ENCODE measurements around the gene TET3.

Gene TET3

DNA sequence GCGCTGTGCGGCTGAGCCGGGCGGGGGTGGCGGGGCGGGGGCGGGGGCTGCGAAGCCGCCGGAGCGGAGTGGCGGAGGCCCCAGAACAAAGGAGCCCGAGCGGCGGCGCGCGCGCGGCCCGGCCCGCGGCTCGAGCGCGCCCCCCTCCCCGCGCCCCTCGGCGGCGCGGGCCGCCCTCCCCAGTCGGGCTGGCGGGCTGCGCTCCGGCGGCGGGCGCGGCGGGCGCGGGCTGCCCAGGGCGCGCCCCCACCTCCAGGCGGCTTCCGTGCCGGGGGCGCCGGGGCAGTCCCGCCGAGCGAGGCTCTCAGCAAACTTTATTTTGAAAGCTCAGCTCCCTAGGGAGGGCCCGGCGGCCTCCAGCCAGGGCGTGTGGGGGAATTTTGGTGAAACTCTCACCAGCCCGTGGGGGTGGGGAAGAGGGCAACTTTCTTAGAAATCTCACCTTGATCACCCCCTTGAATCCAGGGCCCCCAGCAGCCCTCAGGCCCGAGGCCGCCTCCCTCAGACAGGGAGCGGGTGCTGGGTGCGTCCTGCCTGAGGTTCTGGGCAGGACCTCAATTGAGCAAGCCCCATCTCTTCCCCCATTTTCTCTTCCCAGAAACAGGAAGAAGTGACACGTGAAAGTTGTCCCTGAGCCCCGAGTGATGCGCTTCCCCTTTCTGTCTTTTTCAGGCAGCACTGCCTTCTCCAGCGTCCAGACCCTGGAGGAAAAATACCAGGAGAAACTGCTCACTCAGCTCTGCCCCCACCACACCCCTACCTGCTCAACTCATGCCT is 786 bp downstream of the TET3 start:
- in situ Hi-C loops (cut with HindIII; ENCODE audit: low sequenced_read_pairs) = no loop called here

DNA sequence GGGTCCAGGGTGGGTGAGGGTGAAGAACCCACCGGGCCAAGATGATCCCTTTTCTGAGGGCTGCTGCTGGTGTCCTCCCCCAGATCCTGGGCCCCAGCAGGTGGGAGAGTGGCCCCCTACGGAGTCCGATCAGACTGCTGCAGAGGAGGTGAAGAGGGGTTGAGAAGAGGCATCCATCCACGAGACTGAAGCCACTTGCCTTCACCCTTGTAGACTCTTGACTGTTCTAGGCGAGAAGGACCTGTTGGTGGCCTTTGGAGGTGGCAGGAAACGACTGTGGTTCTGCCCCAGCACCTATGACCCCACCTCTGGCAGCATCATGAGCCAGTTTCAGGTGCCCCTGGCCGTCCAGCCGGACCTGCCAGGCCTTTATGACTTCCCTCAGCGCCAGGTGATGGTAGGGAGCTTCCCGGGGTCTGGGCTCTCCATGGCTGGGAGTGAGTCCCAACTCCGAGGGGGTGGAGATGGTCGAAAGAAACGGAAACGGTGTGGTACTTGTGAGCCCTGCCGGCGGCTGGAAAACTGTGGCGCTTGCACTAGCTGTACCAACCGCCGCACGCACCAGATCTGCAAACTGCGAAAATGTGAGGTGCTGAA is 1.5 kb downstream of the TET3 start:
- in situ Hi-C loops (cut with HindIII; ENCODE audit: low sequenced_read_pairs) = no loop called here

DNA sequence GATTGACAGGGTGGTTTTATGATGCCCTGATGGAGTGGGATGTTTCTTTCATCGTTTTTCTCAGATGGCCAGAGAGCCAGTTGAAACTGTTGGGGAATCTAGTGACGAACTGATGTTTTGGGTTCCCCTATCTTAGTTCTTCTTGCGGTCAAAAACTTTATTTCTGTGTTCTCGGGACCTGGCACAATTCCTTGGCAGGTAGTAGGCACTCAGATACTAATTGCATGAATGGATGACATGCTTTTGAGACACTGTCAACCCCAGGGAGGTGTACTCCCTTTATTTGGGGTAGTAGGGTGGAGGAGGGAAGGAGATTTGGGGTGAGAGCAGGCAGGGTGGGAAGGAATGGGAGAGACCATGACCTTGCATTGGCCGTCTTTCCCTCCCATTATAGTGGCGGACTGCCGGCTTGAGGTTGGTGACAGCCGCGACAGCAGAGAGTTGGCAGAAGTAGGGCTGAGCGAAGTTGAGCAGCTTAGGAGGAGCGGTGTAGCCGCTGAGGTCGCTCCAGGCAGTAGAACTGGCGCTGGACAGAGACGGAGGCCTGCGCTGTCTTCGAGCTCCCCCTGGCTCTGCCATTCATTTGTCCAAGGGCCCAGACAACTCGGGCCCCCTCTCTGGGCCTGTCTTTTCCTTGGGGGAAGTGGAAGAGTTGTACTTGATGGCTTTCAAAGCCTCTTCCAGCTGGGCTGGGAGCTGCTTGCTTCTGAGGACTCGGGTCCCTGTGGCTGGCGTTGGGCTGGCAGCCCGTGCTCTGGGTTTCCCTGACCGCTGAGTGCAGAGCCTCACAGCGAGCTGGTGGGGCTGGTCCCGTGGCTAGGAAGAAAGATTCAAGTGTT is 2.6 kb downstream of the TET3 start:
- in situ Hi-C loops (cut with HindIII; ENCODE audit: low sequenced_read_pairs) = no loop called here

DNA sequence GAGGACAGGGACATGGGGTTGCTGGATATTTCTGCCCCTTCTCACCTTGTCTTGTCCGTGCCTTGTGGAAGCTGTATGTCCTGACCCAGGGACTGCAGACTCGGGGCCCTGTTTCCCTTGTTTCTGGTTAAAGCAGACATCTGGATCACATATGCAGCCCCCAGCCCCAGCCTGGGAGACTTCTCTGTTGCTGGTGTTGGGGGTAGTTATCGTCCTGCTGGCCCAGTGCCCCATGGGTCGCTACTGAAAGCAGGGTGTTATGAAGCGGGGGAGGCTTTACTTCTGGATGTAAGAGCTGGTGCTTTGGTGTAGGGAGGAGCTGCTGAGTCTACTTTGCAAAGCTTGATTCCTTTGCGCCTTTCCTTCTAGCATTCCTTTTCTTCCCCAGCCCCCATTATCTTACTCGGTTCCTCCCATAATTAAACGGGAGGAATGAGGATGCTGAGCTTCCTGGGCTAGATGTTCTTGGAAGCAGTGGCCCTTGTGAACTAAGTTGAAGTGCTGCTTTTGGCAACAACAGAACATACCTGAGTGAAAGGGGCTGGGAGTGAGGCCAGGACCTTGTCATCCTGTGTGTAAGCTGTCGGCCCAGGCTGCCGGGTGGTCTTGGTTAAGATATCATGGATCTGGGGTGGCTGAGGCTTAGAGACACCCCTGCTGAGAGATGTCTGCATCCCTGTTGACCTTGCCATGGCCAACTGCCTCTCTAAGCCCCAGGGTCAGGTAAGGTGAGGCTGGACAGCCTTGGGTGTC is 3.4 kb downstream of the TET3 start:
- in situ Hi-C loops (cut with HindIII; ENCODE audit: low sequenced_read_pairs) = no loop called here

DNA sequence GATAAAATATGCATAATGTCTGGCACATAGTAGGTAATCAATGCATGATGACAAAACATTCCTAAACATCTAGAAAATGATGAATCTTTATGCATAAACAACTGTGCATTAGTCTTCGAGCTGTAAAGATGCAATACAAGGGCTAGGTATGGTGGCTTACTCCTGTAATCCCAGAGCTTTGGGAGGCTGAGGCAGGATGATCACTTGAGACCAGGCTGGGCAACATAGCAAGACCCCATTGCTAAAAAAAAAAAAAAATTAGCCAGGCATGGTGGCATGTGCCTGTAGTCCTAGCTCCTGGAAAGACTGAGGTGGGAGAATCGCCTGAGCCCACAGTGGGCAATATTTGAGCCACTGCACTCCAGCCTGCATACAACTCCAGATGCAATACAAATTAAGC is 5.3 kb downstream of the TET3 start:
- in situ Hi-C loops (cut with HindIII; ENCODE audit: low sequenced_read_pairs) = no loop called here

DNA sequence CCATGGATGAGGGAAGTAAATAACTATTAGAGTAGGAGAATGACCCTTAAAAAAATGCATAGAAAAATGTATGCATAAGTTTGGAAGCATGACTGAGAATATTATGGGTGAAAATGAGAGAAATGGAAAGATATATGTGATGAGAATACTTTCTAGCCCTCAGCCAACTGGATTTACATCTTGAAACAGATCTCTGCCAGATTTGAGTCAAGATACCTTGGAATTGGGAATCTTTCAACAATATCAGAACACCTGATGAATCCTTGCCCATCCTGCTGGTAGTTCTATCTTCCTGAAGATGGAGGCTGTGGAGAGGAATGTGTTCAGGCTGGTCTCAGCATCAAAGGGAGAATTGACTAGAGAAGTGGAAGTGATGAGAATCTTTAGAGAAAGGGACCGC is 5.8 kb downstream of the TET3 start:
- in situ Hi-C loops (cut with HindIII; ENCODE audit: low sequenced_read_pairs) = no loop called here

DNA sequence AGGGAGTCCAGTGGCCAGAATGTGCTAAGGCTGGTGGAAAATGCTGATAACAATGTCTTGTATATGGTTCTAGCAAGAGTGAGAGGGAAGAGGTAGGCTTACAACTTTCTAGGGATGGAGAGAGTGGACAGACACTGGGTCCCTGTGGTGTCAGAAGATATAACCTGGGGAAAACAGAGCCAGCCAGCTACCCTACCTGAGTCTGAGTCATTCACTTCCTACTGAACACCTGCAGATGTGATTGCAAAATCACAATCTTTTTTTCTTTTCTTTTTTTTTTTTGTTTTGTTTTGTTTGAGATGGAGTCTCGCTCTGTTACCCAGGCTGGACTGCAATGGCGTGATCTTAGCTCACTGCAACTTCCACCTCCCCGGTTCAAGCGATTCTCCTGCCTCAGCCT is 7.3 kb downstream of the TET3 start:
- in situ Hi-C loops (cut with HindIII; ENCODE audit: low sequenced_read_pairs) = no loop called here

DNA sequence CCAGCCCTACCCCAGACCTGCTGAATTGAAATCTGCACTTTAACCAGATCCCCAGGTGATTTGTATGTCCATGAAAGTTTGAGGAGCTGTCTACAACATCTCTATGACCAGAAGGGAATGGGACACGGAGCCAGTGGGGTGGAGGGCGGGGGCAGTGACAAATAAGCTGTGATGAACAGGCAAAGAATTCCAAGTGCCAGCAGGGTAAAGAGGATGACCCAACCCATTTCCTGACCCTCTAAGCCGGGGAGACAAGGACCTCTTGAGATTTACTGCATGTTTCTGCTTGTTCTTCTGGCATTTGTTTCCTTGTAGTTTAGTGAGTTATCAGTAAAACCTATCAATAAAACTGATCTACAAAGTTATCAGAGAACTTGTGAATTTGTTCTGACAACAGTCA is 8.7 kb downstream of the TET3 start:
- in situ Hi-C loops (cut with HindIII; ENCODE audit: low sequenced_read_pairs) = no loop called here

DNA sequence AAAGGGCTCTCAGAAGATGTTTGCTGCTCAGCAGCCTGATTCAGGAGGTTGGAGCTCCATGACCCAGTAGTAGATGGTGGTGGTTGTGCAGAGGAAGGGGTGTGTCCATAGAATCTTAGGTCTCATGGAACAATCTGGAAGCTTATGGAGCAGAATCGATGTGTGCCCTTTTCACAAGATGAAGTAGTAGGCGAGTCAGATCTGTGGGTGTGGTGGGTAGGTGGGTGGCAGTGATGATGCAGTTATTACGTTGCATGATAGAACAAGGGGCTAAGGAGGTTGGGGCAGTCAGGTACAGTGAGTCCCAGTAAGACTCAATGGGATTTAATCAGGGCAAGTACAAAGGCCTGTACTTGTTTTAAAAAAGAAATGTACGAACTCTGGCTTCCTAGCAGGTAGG is 9.1 kb downstream of the TET3 start:
- in situ Hi-C loops (cut with HindIII; ENCODE audit: low sequenced_read_pairs) = no loop called here

DNA sequence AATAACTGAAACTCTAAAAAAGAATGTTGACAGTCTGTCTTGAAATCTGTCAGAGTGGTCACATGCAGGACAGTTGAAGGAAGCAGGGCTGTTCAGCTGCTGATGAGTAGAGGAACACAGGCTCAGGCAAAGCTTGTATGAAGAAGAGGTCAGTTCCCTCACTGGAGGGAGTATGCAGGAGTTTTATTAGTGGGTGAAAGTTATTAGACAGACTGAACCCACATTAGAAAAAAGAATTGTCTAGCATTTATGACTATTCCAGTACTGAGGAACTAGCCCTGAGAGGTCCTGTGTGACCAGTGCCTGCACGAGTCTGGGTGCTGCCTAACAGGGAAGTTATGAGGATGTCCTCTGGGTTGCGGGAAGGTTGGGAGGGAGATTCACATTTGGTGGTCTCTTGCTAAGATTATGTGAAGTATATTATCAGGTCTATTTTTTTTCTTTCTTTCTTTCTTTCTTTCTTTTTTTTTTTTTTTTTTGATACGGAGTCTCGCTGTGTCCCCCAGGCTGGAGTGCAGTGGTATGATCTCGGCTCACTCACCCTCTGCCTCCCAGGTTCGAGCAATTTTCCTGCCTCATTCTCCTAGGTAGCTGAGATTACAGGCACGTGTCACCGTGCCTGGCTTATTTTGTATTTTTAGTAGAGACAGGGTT is 9.6 kb downstream of the TET3 start:
- in situ Hi-C loops (cut with HindIII; ENCODE audit: low sequenced_read_pairs) = no loop called here

DNA sequence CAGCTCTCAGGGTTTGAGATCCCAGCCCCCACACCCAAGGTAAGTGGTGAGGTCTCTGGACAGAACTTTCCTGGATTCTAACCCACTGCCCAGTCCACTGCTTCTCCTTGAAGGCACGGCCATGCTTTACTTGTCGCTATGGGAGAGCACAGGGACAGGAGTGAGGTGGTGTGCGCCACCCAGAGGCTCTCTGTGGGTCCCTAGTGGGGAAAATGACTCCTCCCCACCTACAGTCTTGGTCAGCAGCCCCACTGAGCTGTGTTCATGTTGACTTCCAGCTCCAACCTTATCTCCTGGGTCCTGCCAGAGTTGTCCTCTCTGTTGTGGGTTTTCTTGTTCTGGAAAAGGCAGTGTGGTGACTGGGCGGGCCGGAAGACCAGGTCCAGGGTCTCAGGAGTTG is 11.1 kb downstream of the TET3 start:
- in situ Hi-C loops (cut with HindIII; ENCODE audit: low sequenced_read_pairs) = no loop called here

DNA sequence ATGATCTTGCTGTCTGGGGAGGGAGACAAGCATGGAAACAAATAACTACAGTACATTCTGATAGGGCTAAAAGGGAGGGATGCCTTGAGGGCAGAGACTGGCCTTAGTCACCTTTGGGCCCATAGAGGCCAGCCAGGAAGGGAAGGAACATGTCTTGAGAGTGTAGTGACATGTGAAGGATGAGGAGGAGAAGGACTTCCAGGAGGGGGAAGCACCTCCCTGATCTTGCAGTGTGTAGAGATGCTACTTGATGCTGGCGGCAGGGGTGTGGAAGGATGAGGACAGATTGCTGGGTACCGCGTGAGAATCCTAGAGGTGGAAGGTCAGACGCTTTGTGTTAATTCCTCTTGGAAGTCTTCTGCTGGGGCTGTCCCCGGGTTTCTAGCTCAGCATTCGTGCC is 13.1 kb downstream of the TET3 start:
- in situ Hi-C loops (cut with HindIII; ENCODE audit: low sequenced_read_pairs) = no loop called here

DNA sequence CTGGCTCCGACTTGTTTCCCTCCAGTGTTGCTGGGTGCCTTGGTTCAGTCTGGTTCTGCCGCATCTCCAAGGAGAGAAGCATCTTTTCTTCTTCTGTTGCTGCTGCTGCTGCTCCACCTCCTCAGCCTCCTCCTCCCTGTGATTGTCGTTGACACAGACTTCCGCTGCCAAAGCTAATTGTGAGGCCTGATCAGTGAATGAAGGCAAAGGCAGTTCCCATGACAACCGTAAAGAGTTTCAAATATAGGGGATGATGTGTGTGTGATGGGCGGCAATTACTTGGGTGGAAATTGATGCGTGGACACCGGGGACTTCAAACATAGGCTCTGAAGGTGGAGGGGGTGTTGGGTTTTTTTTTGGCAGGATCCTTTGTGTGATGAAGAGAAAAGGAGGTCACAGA is 13.7 kb downstream of the TET3 start:
- in situ Hi-C loops (cut with HindIII; ENCODE audit: low sequenced_read_pairs) = no loop called here

DNA sequence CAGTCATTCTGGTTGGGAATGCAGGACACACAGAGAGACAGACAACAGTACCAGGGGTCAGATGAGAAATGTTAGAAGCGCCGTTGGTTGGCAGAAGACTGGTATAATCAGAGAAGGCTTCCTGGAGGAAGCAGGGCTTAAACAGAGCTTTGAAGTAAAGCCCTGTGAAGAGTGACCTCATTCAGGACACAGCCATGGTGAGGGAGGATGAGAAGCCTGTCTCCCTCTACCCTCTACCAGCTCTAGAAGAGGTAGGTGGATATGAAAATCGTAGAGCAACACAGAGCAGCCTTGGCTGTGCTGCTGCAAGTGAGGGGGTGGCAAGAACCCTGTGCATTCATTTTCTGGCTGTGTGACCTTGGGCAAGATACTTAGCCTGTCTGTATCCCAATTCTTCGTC is 14.2 kb downstream of the TET3 start:
- in situ Hi-C loops (cut with HindIII; ENCODE audit: low sequenced_read_pairs) = no loop called here

DNA sequence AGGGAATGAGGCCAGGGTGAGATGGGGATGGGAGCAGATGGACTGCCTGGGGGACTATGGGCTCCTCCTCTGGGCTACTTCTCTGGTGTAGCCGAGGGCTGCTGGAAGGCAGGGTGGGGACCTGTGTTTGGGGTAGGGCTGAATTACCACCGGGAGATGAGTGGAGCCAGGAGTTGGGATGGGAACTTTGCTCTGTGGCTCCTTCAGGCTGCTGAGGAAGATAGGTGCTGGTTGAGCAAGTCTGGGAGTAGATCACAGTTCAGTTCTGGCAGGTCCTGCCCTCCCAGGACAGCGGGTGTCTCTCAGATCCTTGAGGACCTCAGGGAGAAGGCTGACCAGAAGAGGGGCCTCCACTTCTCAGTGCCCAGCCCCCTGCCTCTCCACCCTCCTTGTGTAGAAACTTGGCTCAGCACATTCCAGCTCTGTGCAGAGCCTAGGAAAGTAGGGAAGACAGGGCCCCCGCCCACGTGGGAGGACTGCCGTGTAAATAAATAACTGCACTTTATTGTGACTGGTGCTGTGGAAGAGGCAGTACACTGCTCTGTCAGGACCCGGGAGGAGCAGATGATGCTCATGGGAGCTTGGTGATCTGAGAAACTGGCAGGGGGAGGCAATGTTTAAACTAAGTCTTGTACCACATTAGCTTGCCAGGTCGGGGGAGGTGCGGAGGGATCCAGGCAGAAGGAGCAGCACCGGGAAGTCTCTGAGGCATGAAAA is 15.3 kb downstream of the TET3 start:
- in situ Hi-C loops (cut with HindIII; ENCODE audit: low sequenced_read_pairs) = no loop called here

DNA sequence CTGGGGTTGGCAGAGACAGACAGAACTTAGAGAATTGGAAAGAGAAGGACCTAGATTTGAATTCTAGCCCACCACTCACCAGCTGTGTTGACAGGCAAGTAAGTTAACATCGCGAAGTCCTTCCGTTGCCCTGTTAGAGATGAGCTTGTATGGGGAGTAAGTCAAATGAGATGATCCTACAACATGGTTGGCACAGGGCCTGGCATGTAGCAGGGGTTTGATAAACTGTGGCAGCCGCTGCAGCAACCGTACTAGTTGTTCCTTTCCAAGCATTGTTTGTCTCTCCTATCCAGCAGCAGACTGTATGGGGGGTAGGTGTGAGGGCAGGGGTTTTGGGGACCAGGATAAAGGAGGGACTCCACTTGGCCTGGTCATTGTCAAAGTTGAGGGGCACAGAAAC is 16.0 kb downstream of the TET3 start:
- in situ Hi-C loops (cut with HindIII; ENCODE audit: low sequenced_read_pairs) = no loop called here

DNA sequence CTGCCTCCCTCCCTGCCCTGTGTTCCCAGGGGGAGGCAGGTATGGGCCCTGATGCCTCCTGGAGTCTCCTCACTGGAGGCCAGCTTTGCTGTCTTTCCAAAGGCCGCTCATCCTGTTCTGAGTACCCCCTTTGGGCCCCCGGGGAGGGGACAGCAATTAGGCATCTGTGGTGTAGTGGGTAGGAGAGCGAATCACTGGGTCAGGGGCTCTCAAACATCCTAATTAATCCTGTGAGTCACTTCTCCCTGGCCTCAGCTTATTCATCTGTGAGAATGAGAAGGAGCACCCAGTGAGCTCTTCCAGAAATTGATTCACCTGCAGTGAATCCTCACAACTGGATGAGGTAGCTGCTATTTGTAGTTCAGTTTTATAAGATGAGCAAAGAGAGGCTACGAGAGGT is 16.4 kb downstream of the TET3 start:
- in situ Hi-C loops (cut with HindIII; ENCODE audit: low sequenced_read_pairs) = no loop called here

DNA sequence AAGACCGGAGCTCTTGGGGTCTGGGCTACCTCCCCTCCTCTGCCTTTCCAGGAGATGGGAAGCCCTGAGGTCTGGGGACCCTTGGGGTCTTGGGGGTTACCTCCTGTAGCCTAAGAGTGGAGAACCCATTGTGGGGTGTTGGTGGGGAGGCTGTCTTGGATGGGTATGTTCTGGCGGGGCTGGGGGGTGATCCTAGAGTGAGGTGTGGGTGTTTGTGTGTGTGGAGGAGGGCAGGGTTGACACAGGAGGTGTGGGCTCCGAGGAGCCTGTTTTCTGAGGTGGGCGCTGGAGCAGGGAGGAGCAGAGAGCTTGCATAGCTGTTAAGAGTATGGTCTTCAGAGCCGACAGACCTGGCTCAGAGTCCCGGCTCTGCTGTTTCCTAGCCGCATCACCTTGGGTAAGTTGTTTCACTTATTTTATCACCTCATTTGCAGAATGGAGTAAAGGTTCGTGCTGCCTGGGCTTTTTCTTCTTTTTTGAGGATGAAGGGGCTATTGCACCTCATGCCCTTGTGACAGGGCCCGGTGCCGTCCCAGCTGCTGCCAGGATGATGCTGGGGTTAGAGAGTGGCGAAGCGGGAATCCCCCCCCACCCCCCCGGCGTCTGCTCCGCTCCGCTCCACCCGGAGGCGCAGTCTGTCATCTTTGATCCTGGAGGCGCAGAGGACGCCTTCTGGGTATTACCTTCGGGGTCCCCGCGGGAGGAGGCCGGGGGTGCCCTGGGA is 17.2 kb downstream of the TET3 start:
- in situ Hi-C loops (cut with HindIII; ENCODE audit: low sequenced_read_pairs) = no loop called here
